H9 (cell line): Measurements from ENCODE around the gene ZNF300. TPM values are rescaled to one million over a fixed set of nuclear protein-coding genes. Genes with fewer than 3 reads are reported as not detected.

Source experiments
- DNase-seq: peaks from one replicate; pipeline ENCODE4 v3.0.0-alpha.2; 2017
- H2AFZ ChIP-seq: one replicate; pipeline ENCODE4 v1.6.1; 2013; ENCODE audit warnings: mild to moderate bottlenecking, low read length, control low read depth, moderate library complexity
- H2AK5ac ChIP-seq: 2 replicates; pipeline ENCODE4 v1.6.1; 2013; ENCODE audit warnings: low read length, control low read depth, mixed read lengths; ENCODE audit not compliant: insufficient read length
- H2BK120ac ChIP-seq: one replicate; pipeline ENCODE4 v1.6.1; 2013; ENCODE audit warnings: low read depth, mild to moderate bottlenecking, low read length, control low read depth, inconsistent platforms; ENCODE audit not compliant: poor library complexity, severe bottlenecking
- H2BK12ac ChIP-seq: 2 replicates; pipeline ENCODE4 v1.6.1; 2013; ENCODE audit warnings: low read length, control low read depth, mixed read lengths, low read depth; ENCODE audit not compliant: insufficient read length
- H2BK15ac ChIP-seq: 2 replicates; pipeline ENCODE4 v1.6.1; 2013; ENCODE audit warnings: low read depth, low read length, control low read depth
- H2BK20ac ChIP-seq: one replicate; pipeline ENCODE4 v1.6.1; 2013; ENCODE audit warnings: low read depth, mild to moderate bottlenecking, low read length, control low read depth, inconsistent platforms; ENCODE audit not compliant: poor library complexity, severe bottlenecking
- H2BK5ac ChIP-seq: 2 replicates; pipeline ENCODE4 v1.6.1; 2013; ENCODE audit warnings: low read length, control low read depth, mixed read lengths; ENCODE audit not compliant: insufficient read length
- H3K14ac ChIP-seq: 2 replicates; pipeline ENCODE4 v1.6.1; 2013; ENCODE audit warnings: low read length, control low read depth; ENCODE audit not compliant: insufficient read depth
- H3K18ac ChIP-seq: 2 replicates; pipeline ENCODE4 v1.6.1; 2013; ENCODE audit warnings: low read depth, mild to moderate bottlenecking, mixed read lengths, low read length, control low read depth; ENCODE audit not compliant: insufficient read length
- H3K23ac ChIP-seq: 2 replicates; pipeline ENCODE4 v1.6.1; 2013; ENCODE audit warnings: low read length, control low read depth, mixed read lengths, low read depth; ENCODE audit not compliant: insufficient read length
- H3K23me2 ChIP-seq: 2 replicates; pipeline ENCODE4 v1.6.1; 2013; ENCODE audit warnings: low read depth, mild to moderate bottlenecking, mixed read lengths, low read length, control low read depth; ENCODE audit not compliant: insufficient read length, poor library complexity, severe bottlenecking
- H3K27ac ChIP-seq: 2 replicates; pipeline ENCODE4 v1.5.1; 2013; ENCODE audit warnings: low read length, control low read depth, mixed read lengths, low read depth; ENCODE audit not compliant: insufficient read length
- H3K27me3 ChIP-seq: 2 replicates; pipeline ENCODE4 v1.6.1; 2013; ENCODE audit warnings: low read length, control low read depth, inconsistent platforms; ENCODE audit not compliant: insufficient read depth
- H3K4ac ChIP-seq: 2 replicates; pipeline ENCODE4 v1.6.1; 2013; ENCODE audit warnings: low read depth, mild to moderate bottlenecking, control low read depth, inconsistent platforms, low read length, moderate library complexity
- H3K4me1 ChIP-seq: 2 replicates; pipeline ENCODE4 v1.6.1; 2013; ENCODE audit warnings: low read length, control low read depth, inconsistent platforms; ENCODE audit not compliant: insufficient read depth
- H3K4me2 ChIP-seq: 2 replicates; pipeline ENCODE4 v1.6.1; 2013; ENCODE audit warnings: low read length, control low read depth, mixed read lengths; ENCODE audit not compliant: insufficient read length, insufficient read depth
- H3K56ac ChIP-seq: 2 replicates; pipeline ENCODE4 v1.6.1; 2013; ENCODE audit warnings: low read depth, mild to moderate bottlenecking, mixed read lengths, low read length, control low read depth; ENCODE audit not compliant: insufficient read length
- H3K79me1 ChIP-seq: 2 replicates; pipeline ENCODE4 v1.6.1; 2013; ENCODE audit warnings: low read depth, mild to moderate bottlenecking, moderate library complexity, low read length, control low read depth, inconsistent platforms; ENCODE audit not compliant: insufficient read depth, poor library complexity, severe bottlenecking
- H3K79me2 ChIP-seq: 2 replicates; pipeline ENCODE4 v1.6.1; 2013; ENCODE audit warnings: low read length, control low read depth, inconsistent platforms; ENCODE audit not compliant: insufficient read depth
- H3K9ac ChIP-seq: 2 replicates; pipeline ENCODE4 v1.6.1; 2013; ENCODE audit warnings: low read length, control low read depth, mixed read lengths; ENCODE audit not compliant: insufficient read length; ENCODE audit errors: extremely low read depth
- H3K9me3 ChIP-seq: one replicate; pipeline ENCODE4 v1.6.1; 2013; ENCODE audit warnings: low read depth, low read length, inconsistent platforms; ENCODE audit not compliant: control insufficient read depth
- H3T11ph ChIP-seq: one replicate; pipeline ENCODE4 v1.6.1; 2013; ENCODE audit warnings: mild to moderate bottlenecking, low read length, control low read depth, inconsistent platforms
- H4K20me1 ChIP-seq: one replicate; pipeline ENCODE4 v1.6.1; 2013; ENCODE audit not compliant: control insufficient read depth, insufficient read length, insufficient read depth
- H4K5ac ChIP-seq: 2 replicates; pipeline ENCODE4 v1.6.1; 2013; ENCODE audit warnings: low read depth, mild to moderate bottlenecking, mixed read lengths, low read length, control low read depth; ENCODE audit not compliant: insufficient read length
- H4K8ac ChIP-seq: replicated peaks from 2 replicates; pipeline ENCODE4 v1.6.1; 2013; ENCODE audit warnings: low read length, control low read depth, mixed read lengths, low read depth; ENCODE audit not compliant: insufficient read length
- H4K91ac ChIP-seq: 2 replicates; pipeline ENCODE4 v1.6.1; 2013; ENCODE audit warnings: low read depth, mild to moderate bottlenecking, moderate library complexity, mixed read lengths, low read length, control low read depth; ENCODE audit not compliant: insufficient read length
- H3K27ac Mint-ChIP-seq, 3 experiments: 2 replicates in 2 of 3; 3 replicates in 1 of 3; pipeline ENCODE4 v1.8.0; 2020 to 2021; ENCODE audit warnings: mixed read lengths in 3 of 3, mild to moderate bottlenecking in 1 of 3, moderate library complexity in 1 of 3
- H3K27me3 Mint-ChIP-seq: 2 replicates; pipeline ENCODE4 v1.8.0; 2021; ENCODE audit warnings: low read depth, mild to moderate bottlenecking, moderate library complexity, mixed read lengths
- H3K36me3 Mint-ChIP-seq, 3 experiments: 2 replicates in 2 of 3; 3 replicates in 1 of 3; pipeline ENCODE4 v1.8.0; 2020 to 2021; ENCODE audit warnings: low read depth in 3 of 3, mixed read lengths in 3 of 3; ENCODE audit not compliant: insufficient read depth in 1 of 3
- H3K4me1 Mint-ChIP-seq, 2 experiments: 2 replicates each; pipeline ENCODE4 v1.8.0; 2020; ENCODE audit warnings: mixed read lengths in 2 of 2
- H3K4me3 Mint-ChIP-seq, 2 experiments: 2 replicates in 1 of 2; 3 replicates in 1 of 2; pipeline ENCODE4 v1.8.0; 2020 to 2021; ENCODE audit warnings: mild to moderate bottlenecking in 2 of 2, mixed read lengths in 2 of 2, moderate library complexity in 1 of 2
- H3K9me3 Mint-ChIP-seq, 2 experiments: 2 replicates in 1 of 2; 3 replicates in 1 of 2; pipeline ENCODE4 v1.8.0; 2020; ENCODE audit warnings: mild to moderate bottlenecking in 2 of 2, mixed read lengths in 2 of 2, moderate library complexity in 1 of 2
- CTCF ChIP-seq: fragments of 200-600 bp; sonication (generic); conservative IDR thresholded peaks from 3 replicates; pipeline ENCODE4 v1.8.0; 2021; ENCODE audit warnings: antibody characterized with exemption, mild to moderate bottlenecking
- WGBS: extraction: QIAGEN DNeasy Blood & Tissue Kit; methylation state at CpG from one replicate; pipeline ENCODE4 v1.1.7; 2013; ENCODE audit warnings: missing lambda C conversion rate, low lambda C conversion rate, mixed read lengths; ENCODE audit not compliant: insufficient read length; ENCODE audit errors: extremely low coverage; 5-methylcytosine and 5-hydroxymethylcytosine counted together
- total RNA-seq: library from RNA; stranded (reverse); gene quantifications from 2 replicates; pipeline ENCODE4 v1.2.1, GENCODE V29; 2021

The ZNF300 gene
- total RNA-seq, 1 experiment from 2014 or later: 7.7 TPM

- no peak for TF ChIP-seq CTCF
- H3K36me3 Mint-ChIP-seq: peaks cover 0 to 16% (median 5%) of the 10 kb centered on the region in 3 experiments; a peak in 4 of 7 replicates
- Histone ChIP-seq H2BK20ac (no peak overlapping the region), H3K9ac (no peak overlapping the region), H3T11ph (no peak overlapping the region), H3K4me1 (no peaks in the 10 kb centered on the region), H3K9me3 (peaks cover 51% of the 10 kb centered on the region), H3K4me2 (no peak overlapping the region), H4K8ac (no peak overlapping the region), H2BK12ac (no peak overlapping the region), H3K18ac (no peak overlapping the region), H2BK120ac (no peak overlapping the region), H3K23ac (no peak overlapping the region), H2AFZ (no peak overlapping the region), H2BK5ac (no peak overlapping the region), H3K4ac (no peak overlapping the region), H4K20me1 (no peaks in the 10 kb centered on the region), H3K27ac (no peak overlapping the region), H3K27me3 (no peaks in the 10 kb centered on the region), H4K5ac (no peak overlapping the region), H2AK5ac (no peak overlapping the region), H3K56ac (no peak overlapping the region), H4K91ac (no peak overlapping the region), H2BK15ac (no peak overlapping the region), H3K23me2 (no peaks in the 10 kb centered on the region), H3K79me1 (no peaks in the 10 kb centered on the region), H3K79me2 (no peaks in the 10 kb centered on the region), H3K14ac (no peak overlapping the region)
- peaks cover 63 to 64% of the 10 kb centered on the region in 2 experiments for H3K9me3 Mint-ChIP-seq
- WGBS: no CpG with 5 or more reads among the region's 2 CpGs
- H3K27ac Mint-ChIP-seq: no peak overlapping the region
- no peak overlapping the region for H3K4me3 Mint-ChIP-seq
- DNase-seq: no peak
- no peaks in the 10 kb centered on the region for H3K27me3 Mint-ChIP-seq
- no peaks in the 10 kb centered on the region for H3K4me1 Mint-ChIP-seq
These were observed 7.6 kb upstream of the ZNF300 start for GRCh38 chr5:150912312-150912814.
